ENCODE results near the gene FOXO1.
A peak's percentile ranks its signal among the peaks of the same experiment; 100 is the strongest.

FOXO1 gene

DNA sequence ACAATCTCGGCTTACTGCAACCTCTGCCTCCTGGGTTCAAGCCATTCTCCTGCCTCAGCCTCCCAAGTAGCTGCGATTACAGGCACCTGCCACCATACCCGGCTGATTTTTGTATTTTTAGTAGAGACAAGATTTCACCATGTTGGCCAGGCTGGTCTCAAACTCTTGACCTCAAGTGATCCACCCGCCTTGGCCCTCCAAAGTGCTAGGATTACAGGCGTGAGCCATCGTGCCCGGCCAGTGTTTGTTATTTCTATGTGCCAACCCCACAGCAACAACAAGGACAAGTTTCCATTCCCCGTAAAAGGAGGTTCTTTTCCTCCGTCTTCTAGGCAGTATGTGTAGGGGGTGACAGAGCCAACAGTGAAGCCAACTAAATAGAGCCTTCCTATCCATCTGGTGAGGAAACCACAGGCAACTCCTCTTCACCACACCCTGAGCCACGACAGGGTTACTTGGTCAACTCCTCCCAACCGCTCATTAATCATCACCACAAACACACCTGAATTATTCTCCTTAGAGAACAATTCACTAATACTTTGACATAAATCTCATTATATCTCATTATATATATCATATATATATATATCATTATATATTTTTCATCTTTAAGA is 25.5 kb downstream of the FOXO1 start:
- DNase-seq (ENCODE audit: low spot score in 2 of 2), result no peak
- peak overlapping the region; percentile 25 for H3K4me3 Mint-ChIP-seq
- peak; percentile 55 for ATAC-seq (replicated peaks; ENCODE audit: extremely low read depth, poor library complexity, severe bottlenecking)
- H3K9me3 Mint-ChIP-seq, result no peaks in the 10 kb centered on the region
- H3K27me3 Mint-ChIP-seq, result no peaks in the 10 kb centered on the region
- H3K4me1 Mint-ChIP-seq, result peaks cover 86% of the 10 kb centered on the region
- peak overlapping the region; percentile 47 for H3K27ac Mint-ChIP-seq (ENCODE audit: low read depth)
- H3K36me3 Mint-ChIP-seq (ENCODE audit: insufficient read depth), result peaks cover 6% of the 10 kb centered on the region

DNA sequence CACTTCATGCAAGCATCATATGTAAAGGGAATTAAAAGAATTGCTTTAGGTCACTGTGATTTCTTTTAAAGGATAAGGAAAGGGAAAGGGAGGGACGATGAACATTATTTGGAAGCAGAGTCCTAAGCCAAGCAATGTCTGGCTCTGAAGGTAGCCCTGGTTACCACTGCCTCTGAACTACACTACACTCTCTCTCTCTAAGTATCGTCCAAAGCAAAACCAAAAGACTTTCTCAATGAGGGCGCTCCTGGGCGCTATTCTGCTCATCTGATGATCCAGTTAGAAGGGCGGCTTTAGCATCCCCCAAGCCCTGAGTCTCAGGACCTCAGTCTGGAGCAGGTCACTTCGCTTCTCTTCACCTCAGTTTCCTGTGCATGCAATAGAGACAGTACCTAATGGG is 26.2 kb downstream of the FOXO1 start:
- H3K4me1 Mint-ChIP-seq, result peaks cover 88% of the 10 kb centered on the region
- peak overlapping the region; percentile 47 for H3K27ac Mint-ChIP-seq (ENCODE audit: low read depth)
- no peak overlapping the region for H3K4me3 Mint-ChIP-seq
- no peaks in the 10 kb centered on the region for H3K27me3 Mint-ChIP-seq
- no peaks in the 10 kb centered on the region for H3K9me3 Mint-ChIP-seq
- H3K36me3 Mint-ChIP-seq (ENCODE audit: insufficient read depth), result peaks cover 6% of the 10 kb centered on the region
- DNase-seq (ENCODE audit: low spot score in 2 of 2), result no peak
- ATAC-seq (replicated peaks; ENCODE audit: extremely low read depth, poor library complexity, severe bottlenecking), result no peak

GRCh38 chr13:40639221-40639681 is 27.2 kb downstream of the FOXO1 start:
- H3K9me3 Mint-ChIP-seq, result no peaks in the 10 kb centered on the region
- H3K36me3 Mint-ChIP-seq (ENCODE audit: insufficient read depth), result peaks cover 6% of the 10 kb centered on the region
- no peaks in the 10 kb centered on the region for H3K27me3 Mint-ChIP-seq
- no peak overlapping the region for H3K4me3 Mint-ChIP-seq
- no peak for DNase-seq (ENCODE audit: low spot score in 2 of 2)
- peaks cover 88% of the 10 kb centered on the region for H3K4me1 Mint-ChIP-seq
- ATAC-seq (replicated peaks; ENCODE audit: extremely low read depth, poor library complexity, severe bottlenecking), result no peak
- peak overlapping the region; percentile 47 for H3K27ac Mint-ChIP-seq (ENCODE audit: low read depth)

- H3K4me1 Mint-ChIP-seq, result peaks cover 88% of the 10 kb centered on the region
- ATAC-seq (replicated peaks; ENCODE audit: extremely low read depth, poor library complexity, severe bottlenecking) (no peak), DNase-seq (ENCODE audit: low spot score in 2 of 2) (no peak)
- H3K27me3 Mint-ChIP-seq, result no peaks in the 10 kb centered on the region
- peak overlapping the region; percentile 50 for H3K27ac Mint-ChIP-seq (ENCODE audit: low read depth)
- H3K4me3 Mint-ChIP-seq, result no peak overlapping the region
- H3K9me3 Mint-ChIP-seq, result no peaks in the 10 kb centered on the region
- H3K36me3 Mint-ChIP-seq (ENCODE audit: insufficient read depth), result peaks cover 5% of the 10 kb centered on the region
Measured at GRCh38 chr13:40637643-40638042, 28.8 kb downstream of the FOXO1 start.

GRCh38 chr13:40635315-40635995 is 31.0 kb downstream of the FOXO1 start:
- DNase-seq (ENCODE audit: low spot score in 2 of 2) (no peak), ATAC-seq (replicated peaks; ENCODE audit: extremely low read depth, poor library complexity, severe bottlenecking) (no peak)
- no peak overlapping the region for H3K27ac Mint-ChIP-seq (ENCODE audit: low read depth)
- H3K4me1 Mint-ChIP-seq, result peaks cover 81% of the 10 kb centered on the region
- peaks cover 7% of the 10 kb centered on the region for H3K36me3 Mint-ChIP-seq (ENCODE audit: insufficient read depth)
- H3K27me3 Mint-ChIP-seq, result no peaks in the 10 kb centered on the region
- no peaks in the 10 kb centered on the region for H3K9me3 Mint-ChIP-seq
- H3K4me3 Mint-ChIP-seq, result no peak overlapping the region

- Mint-ChIP-seq H3K36me3 (ENCODE audit: insufficient read depth) (peaks cover 16% of the 10 kb centered on the region), H3K9me3 (no peaks in the 10 kb centered on the region), H3K4me3 (no peak overlapping the region), H3K4me1 (peaks cover 66% of the 10 kb centered on the region), H3K27ac (ENCODE audit: low read depth) (peak overlapping the region; percentile 45), H3K27me3 (no peaks in the 10 kb centered on the region)
- ATAC-seq (replicated peaks; ENCODE audit: extremely low read depth, poor library complexity, severe bottlenecking), result no peak
- DNase-seq (ENCODE audit: low spot score in 2 of 2), result no peak
Measured at GRCh38 chr13:40632915-40633314, 33.5 kb downstream of the FOXO1 start.

DNA sequence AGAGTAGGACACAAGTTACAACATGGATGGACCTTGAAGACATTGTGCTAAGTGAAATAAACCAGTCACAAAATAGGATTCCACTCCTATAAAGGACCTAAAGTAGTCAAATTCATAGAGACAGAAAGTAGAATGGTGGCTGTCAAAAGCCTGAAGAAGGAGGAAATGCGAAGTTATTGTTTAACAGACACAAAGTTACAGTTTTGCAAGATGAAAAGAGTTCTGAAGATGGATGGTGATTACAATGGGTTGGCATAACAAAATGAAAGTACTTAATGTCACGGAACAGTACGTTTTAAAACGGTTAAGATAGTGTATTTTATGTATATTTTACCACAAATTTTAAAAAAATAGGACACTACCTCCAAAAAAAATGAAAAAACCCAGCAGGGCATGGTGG is 34.8 kb downstream of the FOXO1 start:
- DNase-seq (ENCODE audit: low spot score in 2 of 2), result no peak
- H3K9me3 Mint-ChIP-seq, result no peaks in the 10 kb centered on the region
- H3K36me3 Mint-ChIP-seq (ENCODE audit: insufficient read depth), result peaks cover 22% of the 10 kb centered on the region
- H3K4me1 Mint-ChIP-seq, result peaks cover 70% of the 10 kb centered on the region
- ATAC-seq (replicated peaks; ENCODE audit: extremely low read depth, poor library complexity, severe bottlenecking), result no peak
- H3K4me3 Mint-ChIP-seq, result peak overlapping the region; percentile 5
- H3K27me3 Mint-ChIP-seq, result no peaks in the 10 kb centered on the region
- H3K27ac Mint-ChIP-seq (ENCODE audit: low read depth), result peak overlapping the region; percentile 45

DNA sequence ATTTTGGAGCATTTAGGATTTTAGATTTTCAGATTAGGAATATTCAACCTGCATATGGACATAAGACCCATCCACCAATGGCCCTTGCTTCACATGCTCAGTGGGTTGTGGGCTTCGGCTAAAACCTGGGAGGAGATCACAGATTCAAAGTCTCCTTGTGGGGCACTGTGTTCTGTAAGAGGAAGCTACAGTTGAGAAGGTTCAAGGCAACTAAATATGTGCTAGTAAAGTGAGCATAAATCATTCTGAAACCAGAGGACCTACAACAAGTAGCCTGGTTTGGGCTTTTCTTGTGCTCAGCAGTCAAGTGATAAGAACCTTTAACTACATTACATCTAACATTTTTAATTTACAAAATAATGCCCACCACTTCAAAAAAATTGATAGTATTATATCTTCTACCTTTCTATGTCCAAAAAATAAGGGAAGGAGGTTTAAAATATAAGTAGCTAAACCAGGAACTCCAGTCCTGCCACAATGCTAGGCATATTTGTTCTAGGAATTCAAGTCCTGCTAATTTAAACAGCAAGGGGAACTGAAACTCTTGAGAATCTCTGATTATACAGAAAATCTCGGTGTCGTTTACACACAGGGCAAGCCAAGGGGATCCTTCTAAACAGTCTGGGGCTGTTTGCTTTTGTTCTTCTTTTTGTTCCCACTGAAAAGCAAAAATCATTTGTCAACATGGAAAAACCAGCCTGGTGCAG is 36.6 kb downstream of the FOXO1 start:
- ATAC-seq (replicated peaks; ENCODE audit: extremely low read depth, poor library complexity, severe bottlenecking) (no peak), DNase-seq (ENCODE audit: low spot score in 2 of 2) (no peak)
- H3K4me1 Mint-ChIP-seq, result peaks cover 64% of the 10 kb centered on the region
- H3K27me3 Mint-ChIP-seq, result no peaks in the 10 kb centered on the region
- peaks cover 24% of the 10 kb centered on the region for H3K36me3 Mint-ChIP-seq (ENCODE audit: insufficient read depth)
- no peak overlapping the region for H3K27ac Mint-ChIP-seq (ENCODE audit: low read depth)
- H3K9me3 Mint-ChIP-seq, result no peaks in the 10 kb centered on the region
- no peak overlapping the region for H3K4me3 Mint-ChIP-seq

DNA sequence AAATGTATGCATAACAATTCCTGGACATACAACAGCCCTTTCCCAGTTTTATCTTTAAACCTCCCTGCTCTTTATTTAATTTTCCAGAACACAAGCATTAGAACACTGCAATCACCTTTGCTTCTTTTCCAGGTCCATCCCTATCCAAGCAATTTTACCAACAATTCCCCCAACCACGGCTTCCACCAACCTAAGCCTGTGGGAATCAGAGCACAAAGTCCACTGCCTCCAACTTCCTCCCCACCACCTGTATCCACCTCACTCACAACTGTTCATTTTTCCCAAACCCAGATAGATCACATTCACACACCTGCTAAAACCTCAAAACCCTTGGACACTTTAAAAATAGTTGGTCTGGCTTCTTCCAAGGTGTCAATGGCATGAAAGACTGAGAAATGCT is 39.5 kb downstream of the FOXO1 start:
- ATAC-seq (replicated peaks; ENCODE audit: extremely low read depth, poor library complexity, severe bottlenecking) (no peak), DNase-seq (ENCODE audit: low spot score in 2 of 2) (no peak)
- Mint-ChIP-seq H3K27ac (ENCODE audit: low read depth) (peak overlapping the region; percentile 16), H3K4me3 (no peak overlapping the region), H3K9me3 (no peaks in the 10 kb centered on the region), H3K36me3 (ENCODE audit: insufficient read depth) (peaks cover 21% of the 10 kb centered on the region), H3K4me1 (peaks cover 67% of the 10 kb centered on the region), H3K27me3 (no peaks in the 10 kb centered on the region)

- ATAC-seq (replicated peaks; ENCODE audit: extremely low read depth, poor library complexity, severe bottlenecking) (no peak), DNase-seq (ENCODE audit: low spot score in 2 of 2) (no peak)
- Mint-ChIP-seq H3K27ac (ENCODE audit: low read depth) (no peak overlapping the region), H3K4me1 (peaks cover 65% of the 10 kb centered on the region), H3K36me3 (ENCODE audit: insufficient read depth) (peaks cover 21% of the 10 kb centered on the region), H3K27me3 (no peaks in the 10 kb centered on the region), H3K4me3 (no peak overlapping the region), H3K9me3 (no peaks in the 10 kb centered on the region)
Measured at GRCh38 chr13:40626561-40626960, 39.9 kb downstream of the FOXO1 start.

DNA sequence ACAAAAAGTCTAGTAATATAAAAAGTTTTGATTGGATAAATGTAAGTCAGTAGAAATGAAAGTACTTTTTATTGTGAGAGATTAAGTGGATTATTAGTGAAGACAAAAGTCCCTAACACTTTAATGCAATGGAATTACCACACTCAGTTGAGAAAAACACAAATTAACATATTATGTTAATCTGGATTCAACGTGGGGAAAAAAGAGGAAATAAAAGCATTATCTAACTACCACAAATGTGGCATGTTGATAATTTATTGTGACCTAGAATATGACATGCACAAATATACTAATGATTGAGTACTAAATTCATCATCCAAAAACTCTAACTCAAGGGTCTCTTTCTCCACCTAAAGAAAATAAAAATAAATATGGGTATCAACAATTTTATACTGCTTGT is 41.5 kb downstream of the FOXO1 start:
- no peak overlapping the region for H3K27ac Mint-ChIP-seq (ENCODE audit: low read depth)
- H3K9me3 Mint-ChIP-seq, result no peaks in the 10 kb centered on the region
- DNase-seq (ENCODE audit: low spot score in 2 of 2) (no peak), ATAC-seq (replicated peaks; ENCODE audit: extremely low read depth, poor library complexity, severe bottlenecking) (no peak)
- H3K4me3 Mint-ChIP-seq, result no peak overlapping the region
- H3K4me1 Mint-ChIP-seq, result peaks cover 66% of the 10 kb centered on the region
- peaks cover 23% of the 10 kb centered on the region for H3K36me3 Mint-ChIP-seq (ENCODE audit: insufficient read depth)
- H3K27me3 Mint-ChIP-seq, result no peaks in the 10 kb centered on the region

DNA sequence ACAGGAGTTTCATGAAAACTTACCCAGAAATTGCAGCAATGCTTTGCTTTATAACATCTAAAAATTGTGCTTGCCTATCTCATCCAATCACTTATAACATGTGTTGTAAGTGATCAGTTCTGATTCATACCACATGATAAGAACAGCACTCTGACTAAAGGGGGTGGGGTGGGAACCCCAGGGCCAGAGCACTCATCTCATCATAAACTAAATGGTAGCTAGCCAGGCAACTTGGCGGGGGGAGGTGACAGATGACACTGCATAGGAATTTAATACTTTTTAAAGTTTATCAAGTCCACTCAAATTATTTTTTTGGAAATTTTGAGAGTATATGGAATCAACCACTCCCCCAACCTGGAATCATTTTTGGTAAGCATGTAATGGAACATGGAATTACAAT is 42.1 kb downstream of the FOXO1 start:
- no peaks in the 10 kb centered on the region for H3K9me3 Mint-ChIP-seq
- DNase-seq (ENCODE audit: low spot score in 2 of 2) (no peak), ATAC-seq (replicated peaks; ENCODE audit: extremely low read depth, poor library complexity, severe bottlenecking) (no peak)
- no peak overlapping the region for H3K27ac Mint-ChIP-seq (ENCODE audit: low read depth)
- peaks cover 22% of the 10 kb centered on the region for H3K36me3 Mint-ChIP-seq (ENCODE audit: insufficient read depth)
- peaks cover 72% of the 10 kb centered on the region for H3K4me1 Mint-ChIP-seq
- H3K4me3 Mint-ChIP-seq, result no peak overlapping the region
- H3K27me3 Mint-ChIP-seq, result no peaks in the 10 kb centered on the region

GRCh38 chr13:40622761-40623160 is 43.7 kb downstream of the FOXO1 start:
- Mint-ChIP-seq H3K27ac (ENCODE audit: low read depth) (peak overlapping the region; percentile 68), H3K4me1 (peaks cover 74% of the 10 kb centered on the region), H3K27me3 (no peaks in the 10 kb centered on the region), H3K36me3 (ENCODE audit: insufficient read depth) (peaks cover 15% of the 10 kb centered on the region), H3K9me3 (no peaks in the 10 kb centered on the region), H3K4me3 (no peak overlapping the region)
- DNase-seq (ENCODE audit: low spot score in 2 of 2), result no peak
- ATAC-seq (replicated peaks; ENCODE audit: extremely low read depth, poor library complexity, severe bottlenecking), result no peak

Measured in central memory CD8-positive, alpha-beta T cell (primary cell).